HCT116 (cell line): Measurements from ENCODE around the gene CNDP1. TPM values are rescaled to one million over a fixed set of nuclear protein-coding genes. Genes with fewer than 3 reads are reported as not detected.

Experiments used
- ATAC-seq: fragments of 200-7000 bp; cut with Tn5 transposase; 2 replicates; pipeline ENCODE4 v1.9.1; 2020; ENCODE audit warnings: mild to moderate bottlenecking, moderate library complexity
- BruUV-seq: library from RNA; stranded (reverse); fragments of 400-500 nt; replicated peaks from 2 replicates; lab custom pipeline; 2021; lab: Mats Ljungman, UMichigan
- CTCF ChIA-PET: fragments of 300-600 bp; sonication (Branson Sonifier 250); formaldehyde crosslinking; loops from one replicate; lab custom pipeline; 2021; ENCODE audit warnings: antibody characterized with exemption; lab: Charles Lee
- POLR2A ChIA-PET: fragments of 300-600, 350-600 bp; sonication (Branson Sonifier 250); formaldehyde crosslinking; loops from one replicate; lab custom pipeline; 2021; ENCODE audit warnings: antibody characterized with exemption; lab: Charles Lee
- RAD21 ChIA-PET, 2 experiments: fragments of 300-600 bp; sonication (Branson Sonifier 250); formaldehyde crosslinking; loops; one replicate each; lab custom pipeline; 2023; ENCODE audit warnings: low total read pairs in 2 of 2; ENCODE audit not compliant: uncharacterized antibody in 2 of 2, unreplicated experiment in 2 of 2, low non-redundant PET in 1 of 2; lab: Charles Lee
- DNase-seq: peaks from one replicate; pipeline ENCODE4 v3.0.0-alpha.2; 2010; ENCODE audit warnings: low read depth, low spot score
- H2AFZ ChIP-seq: fragments of 200-600 bp; shearing (Covaris generic), sonication (generic); 2 replicates; pipeline ENCODE4 v1.6.1; 2017; ENCODE audit warnings: low read depth, mixed run types, mixed read lengths, antibody characterized with exemption, low read length; ENCODE audit not compliant: poor library complexity, severe bottlenecking
- H3K27ac ChIP-seq: 2 replicates; pipeline ENCODE4 v1.5.1; 2012; ENCODE audit warnings: low read depth, low read length
- H3K27me3 ChIP-seq: fragments of 200-600 bp; sonication (generic); 2 replicates; pipeline ENCODE4 v1.6.1; 2016; ENCODE audit warnings: mixed run types, low read length, mixed read lengths; ENCODE audit not compliant: insufficient read depth
- H3K36me3 ChIP-seq, 2 experiments: fragments of 200-500 bp in 1 of 2; fragments of 200-600 bp in 1 of 2; sonication (Bioruptor generic) in 1 of 2; sonication (generic) in 1 of 2; 2 replicates each; pipeline versions ENCODE4 v1.5.1 to v1.6.1; 2014 to 2016; ENCODE audit warnings: low read length in 2 of 2, inconsistent platforms in 1 of 2, mixed read lengths in 1 of 2, mixed run types in 1 of 2; ENCODE audit not compliant: insufficient read depth in 2 of 2, control insufficient read depth in 1 of 2
- H3K4me1 ChIP-seq, 2 experiments: fragments of 200-600 bp in 1 of 2; sonication (generic) in 1 of 2; 2 replicates each; pipeline versions ENCODE4 v1.5.1 to v1.6.1; 2012 to 2017; ENCODE audit warnings: low read length in 2 of 2, inconsistent platforms in 1 of 2, mild to moderate bottlenecking in 1 of 2, mixed read lengths in 1 of 2, mixed run types in 1 of 2, moderate library complexity in 1 of 2; ENCODE audit not compliant: insufficient read depth in 2 of 2, control insufficient read depth in 1 of 2
- H3K4me2 ChIP-seq: fragments of 200-600 bp; sonication (generic); 2 replicates; pipeline ENCODE4 v1.6.1; 2017; ENCODE audit warnings: mixed run types, low read length, mixed read lengths
- H3K4me3 ChIP-seq, 2 experiments: fragments of 200-600 bp in 1 of 2; sonication (generic) in 1 of 2; replicated peaks in 1 of 2; 2 replicates each; pipeline ENCODE4 v1.5.1; 2011 to 2016; ENCODE audit warnings: low read length in 2 of 2, control low read depth in 1 of 2, low read depth in 1 of 2, mild to moderate bottlenecking in 1 of 2, mixed read lengths in 1 of 2, mixed run types in 1 of 2
- H3K79me2 ChIP-seq: fragments of 200-600 bp; sonication (generic); 2 replicates; pipeline ENCODE4 v1.6.1; 2017; ENCODE audit warnings: mild to moderate bottlenecking, mixed run types, low read length, moderate library complexity, mixed read lengths; ENCODE audit not compliant: insufficient read depth
- H3K9ac ChIP-seq: fragments of 200-600 bp; sonication (generic); 2 replicates; pipeline ENCODE4 v1.6.1; 2016; ENCODE audit warnings: low read length, mixed read lengths
- H3K9me2 ChIP-seq: fragments of 200-600 bp; sonication (generic), shearing (Covaris generic); 2 replicates; pipeline ENCODE4 v1.6.1; 2017; ENCODE audit warnings: mixed run types, mild to moderate bottlenecking, moderate library complexity; ENCODE audit not compliant: insufficient read depth
- H3K9me3 ChIP-seq, 2 experiments: fragments of 200-500 bp in 1 of 2; fragments of 200-600 bp in 1 of 2; sonication (Bioruptor generic) in 1 of 2; sonication (generic) in 1 of 2; 2 replicates each; pipeline ENCODE4 v1.6.1; 2014 to 2017; ENCODE audit warnings: low read length in 2 of 2, mixed read lengths in 2 of 2, inconsistent platforms in 1 of 2, low read depth in 1 of 2, mild to moderate bottlenecking in 1 of 2, mixed run types in 1 of 2, moderate library complexity in 1 of 2; ENCODE audit not compliant: control insufficient read depth in 1 of 2, insufficient read depth in 1 of 2
- H4K20me1 ChIP-seq: fragments of 200-600 bp; sonication (generic), shearing (Covaris generic); 2 replicates; pipeline ENCODE4 v1.6.1; 2017; ENCODE audit warnings: mixed run types, mild to moderate bottlenecking, moderate library complexity; ENCODE audit not compliant: insufficient read depth
- ATF3 ChIP-seq: IDR thresholded peaks from 2 replicates; pipeline ENCODE4 v1.6.1; 2012
- CBX3 ChIP-seq: IDR thresholded peaks from 2 replicates; pipeline ENCODE4 v1.6.1; 2012; ENCODE audit warnings: low read depth
- CTCF ChIP-seq, 3 experiments: fragments of 200-600 bp in 1 of 3; sonication (generic) in 1 of 3; IDR thresholded peaks in 2 of 3; conservative IDR thresholded peaks in 1 of 3; 2 replicates each; pipeline ENCODE4 v1.5.1; 2012 to 2017; ENCODE audit warnings: low read depth in 2 of 3, low read length in 2 of 3, antibody characterized with exemption in 1 of 3, borderline replicate concordance in 1 of 3, control low read depth in 1 of 3, mild to moderate bottlenecking in 1 of 3, mixed read lengths in 1 of 3, mixed run types in 1 of 3, moderate library complexity in 1 of 3; ENCODE audit not compliant: insufficient read depth in 1 of 3
- EGR1 ChIP-seq: IDR thresholded peaks from 2 replicates; pipeline ENCODE4 v1.6.1; 2012; ENCODE audit warnings: low read depth
- ELF1 ChIP-seq: IDR thresholded peaks from 2 replicates; pipeline ENCODE4 v1.6.1; 2012; ENCODE audit warnings: low read depth, borderline replicate concordance
- EZH2 ChIP-seq: fragments of 200-600 bp; sonication (generic); IDR thresholded peaks from 2 replicates; pipeline ENCODE4 v1.6.1; 2017; ENCODE audit warnings: antibody characterized with exemption, mixed run types
- EZH2phosphoT487 ChIP-seq: fragments of 200-600 bp; IDR thresholded peaks from 2 replicates; pipeline ENCODE4 v1.6.1; 2018; ENCODE audit warnings: antibody characterized with exemption, borderline replicate concordance
- FOSL1 ChIP-seq: IDR thresholded peaks from 2 replicates; pipeline ENCODE4 v1.6.1; 2012; ENCODE audit warnings: low read depth
- JUND ChIP-seq: IDR thresholded peaks from 2 replicates; pipeline ENCODE4 v1.6.1; 2012
- MAX ChIP-seq: IDR thresholded peaks from 2 replicates; pipeline ENCODE4 v1.6.1; 2012
- POLR2A ChIP-seq: IDR thresholded peaks from 2 replicates; pipeline ENCODE4 v1.7.0; 2011; ENCODE audit warnings: borderline replicate concordance; ENCODE audit not compliant: insufficient read depth, insufficient read length; ENCODE audit errors: extremely low read depth
- POLR2AphosphoS5 ChIP-seq: IDR thresholded peaks from 2 replicates; pipeline ENCODE4 v1.6.1; 2011; ENCODE audit warnings: mild to moderate bottlenecking, low read depth, low read length, moderate library complexity
- SIN3A ChIP-seq: IDR thresholded peaks from 2 replicates; pipeline ENCODE4 v1.6.1; 2012; ENCODE audit warnings: low read depth
- SP1 ChIP-seq: IDR thresholded peaks from 2 replicates; pipeline ENCODE4 v1.6.1; 2012; ENCODE audit warnings: low read depth
- TCF7L2 ChIP-seq: IDR thresholded peaks from 2 replicates; pipeline ENCODE4 v1.7.0; 2011; ENCODE audit warnings: borderline replicate concordance, inconsistent platforms; ENCODE audit not compliant: insufficient read depth, insufficient read length; ENCODE audit errors: extremely low read depth
- ZNF274 ChIP-seq: fragments of 200-500 bp; sonication (Bioruptor generic); IDR thresholded peaks from 2 replicates; pipeline ENCODE4 v1.6.1; 2014; ENCODE audit warnings: mild to moderate bottlenecking, low read depth, low read length, inconsistent platforms
- intact Hi-C: fragments of 100-400 bp; cut with micrococcal nuclease; formaldehyde crosslinking; loops from 2 replicates; pipeline ENCODE4 v1.10.0; 2022
- total RNA-seq: library from RNA; stranded (reverse); gene quantifications from one replicate; pipeline ENCODE4 v1.2.1, GENCODE V29; 2021; ENCODE audit not compliant: unreplicated experiment

CNDP1 gene
- total RNA-seq, 1 experiment from 2014 or later: not detected

GRCh38 chr18:74519320-74520095 lies 14.8 kb upstream of the CNDP1 start:
- no TSS peak for BruUV-seq
- Histone ChIP-seq H3K27me3 (no peaks in the 10 kb centered on the region), H2AFZ (no peak overlapping the region), H4K20me1 (no peaks in the 10 kb centered on the region), H3K4me2 (no peak overlapping the region), H3K79me2 (no peaks in the 10 kb centered on the region), H3K36me3 (peaks cover 4 to 6% of the 10 kb centered on the region in 2 experiments; a peak in 3 of 4 replicates)
- ChIA-PET RAD21 (no interaction called here), POLR2A (no interaction called here)
- DNase-seq: no peak
- TF ChIP-seq TCF7L2 (no peak), ZNF274 (no peak), JUND (no peak), CTCF (IDR thresholded peaks at IDR 0.05 in 2 of 3, conservative IDR thresholded peaks at IDR 0.05 in 1 of 3; ENCODE audit: borderline replicate concordance in 1 of 3, insufficient read depth in 1 of 3, low read depth in 2 of 3, low read length in 2 of 3) (no peak), SIN3A (no peak), POLR2A (no peak), MAX (no peak), ELF1 (no peak), EGR1 (no peak), SP1 (no peak), CBX3 (no peak), EZH2 (no peak), FOSL1 (no peak), ATF3 (no peak), EZH2phosphoT487 (no peak), POLR2AphosphoS5 (no peak)
- TF ChIP-seq, all 23 proteins: peak for 0
- Histone ChIP-seq H3K9ac (no peak overlapping the region), H3K4me1 (no peaks in the 10 kb centered on the region), H3K4me3 (no peak overlapping the region), H3K9me2 (no peaks in the 10 kb centered on the region), H3K9me3 (no peaks in the 10 kb centered on the region), H3K27ac (no peak overlapping the region)
- no peak for ATAC-seq
- CTCF ChIA-PET: no interaction called here
- intact Hi-C loops: no loop called here
